Measurements from ENCODE around the gene TSPAN4.

Gene TSPAN4

DNA sequence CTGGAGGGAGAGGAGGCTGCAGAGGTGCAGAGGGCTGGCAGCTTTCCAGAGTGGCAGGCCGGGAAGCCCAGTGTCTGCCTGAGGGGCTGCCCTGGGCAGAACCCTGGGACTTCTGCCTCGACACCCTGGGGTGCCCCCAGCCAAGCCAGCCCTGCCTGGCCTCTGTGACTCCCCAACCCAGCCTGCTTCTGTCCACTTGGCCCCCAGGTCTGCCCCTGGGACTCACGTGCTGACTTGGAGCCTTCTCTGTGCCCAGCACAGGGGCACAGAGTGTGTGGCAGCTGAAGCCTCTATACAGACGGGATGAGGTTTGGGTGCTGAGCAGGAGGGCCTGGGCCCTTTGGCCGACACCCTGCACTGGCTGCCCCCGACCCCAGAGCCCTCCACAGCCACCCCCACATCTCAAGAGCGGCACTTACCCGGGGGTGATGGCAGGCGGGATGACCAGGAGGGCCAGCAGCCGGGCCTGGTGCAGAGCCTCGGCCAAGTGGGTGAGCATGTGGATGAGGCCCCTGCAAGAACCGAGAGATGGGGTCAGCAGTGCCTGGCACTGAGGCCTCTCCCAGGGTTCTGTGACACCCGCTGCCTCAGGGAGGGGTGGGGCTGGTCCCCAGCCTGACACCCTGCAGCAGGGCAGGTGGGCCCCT lies 50.5 kb downstream of the TSPAN4 start:
- DNase-seq: no peak

DNA sequence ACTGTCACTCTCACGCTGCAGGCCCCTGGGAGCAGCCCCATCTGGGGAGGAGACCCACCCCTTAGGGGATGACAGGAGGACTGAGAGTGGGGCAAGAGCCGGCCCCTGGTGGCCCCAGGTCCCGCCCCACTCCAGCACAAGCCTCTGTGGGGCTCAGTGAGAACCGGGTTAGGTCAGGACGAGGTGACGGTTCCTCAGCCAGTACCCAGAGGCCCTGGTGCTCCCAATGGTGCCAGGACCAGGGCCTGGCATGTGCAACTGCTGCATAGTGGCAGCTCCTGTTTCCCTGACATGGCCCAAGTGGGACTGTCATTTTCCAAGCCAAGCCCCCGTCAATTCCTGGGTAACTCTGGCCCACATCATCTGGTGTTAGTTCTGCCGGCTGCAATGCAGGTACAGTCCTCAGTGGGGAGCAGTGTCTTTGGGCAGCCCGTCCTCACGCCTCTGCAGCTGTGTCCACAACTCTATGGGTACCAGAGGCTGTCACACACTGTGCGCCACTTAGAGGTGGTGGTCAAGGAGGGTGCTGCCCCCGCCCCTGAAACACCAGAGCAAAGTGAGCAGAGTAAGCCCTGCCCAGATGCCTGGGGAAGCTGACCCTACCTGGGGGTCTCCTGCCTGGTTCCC lies 52.0 kb downstream of the TSPAN4 start:
- no peak for DNase-seq

DNA sequence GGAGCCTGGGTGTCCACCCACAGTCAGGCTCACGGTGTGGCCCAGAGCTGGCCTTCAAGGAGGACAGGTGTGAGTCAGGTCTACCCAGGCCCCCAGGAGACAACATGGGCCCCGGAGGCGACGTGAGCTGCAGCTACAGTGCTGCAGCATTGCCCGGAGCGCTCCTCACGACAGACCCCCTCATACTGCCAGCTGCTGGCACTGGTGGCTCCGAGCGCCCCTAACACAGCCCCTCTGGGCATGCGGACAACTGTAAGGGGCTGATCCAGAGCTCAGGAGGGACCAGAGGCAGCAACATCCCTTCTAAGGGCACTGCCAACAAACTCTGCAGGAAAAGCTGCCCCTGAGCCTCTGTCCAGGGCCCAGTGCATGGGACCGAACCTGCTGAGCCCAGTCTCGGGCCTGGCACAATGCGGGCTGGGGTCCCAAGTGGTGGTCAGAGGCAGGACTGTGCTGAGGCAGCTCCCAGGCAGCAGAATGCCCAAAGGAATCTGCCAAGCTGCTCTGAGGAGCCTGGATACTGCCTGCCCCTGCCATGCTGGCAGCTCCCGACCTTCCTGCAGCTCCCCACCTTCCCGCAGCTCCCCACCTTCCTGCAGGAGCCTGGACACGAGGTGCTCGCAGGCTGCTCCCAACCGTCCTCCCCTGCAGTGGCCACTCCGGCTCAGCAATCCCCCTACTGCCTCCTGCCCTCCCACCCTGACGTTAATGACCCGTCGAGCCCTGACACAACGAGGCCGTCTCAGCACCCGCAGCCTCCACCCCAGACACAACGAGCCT lies 52.9 kb downstream of the TSPAN4 start:
- no peak for DNase-seq

DNA sequence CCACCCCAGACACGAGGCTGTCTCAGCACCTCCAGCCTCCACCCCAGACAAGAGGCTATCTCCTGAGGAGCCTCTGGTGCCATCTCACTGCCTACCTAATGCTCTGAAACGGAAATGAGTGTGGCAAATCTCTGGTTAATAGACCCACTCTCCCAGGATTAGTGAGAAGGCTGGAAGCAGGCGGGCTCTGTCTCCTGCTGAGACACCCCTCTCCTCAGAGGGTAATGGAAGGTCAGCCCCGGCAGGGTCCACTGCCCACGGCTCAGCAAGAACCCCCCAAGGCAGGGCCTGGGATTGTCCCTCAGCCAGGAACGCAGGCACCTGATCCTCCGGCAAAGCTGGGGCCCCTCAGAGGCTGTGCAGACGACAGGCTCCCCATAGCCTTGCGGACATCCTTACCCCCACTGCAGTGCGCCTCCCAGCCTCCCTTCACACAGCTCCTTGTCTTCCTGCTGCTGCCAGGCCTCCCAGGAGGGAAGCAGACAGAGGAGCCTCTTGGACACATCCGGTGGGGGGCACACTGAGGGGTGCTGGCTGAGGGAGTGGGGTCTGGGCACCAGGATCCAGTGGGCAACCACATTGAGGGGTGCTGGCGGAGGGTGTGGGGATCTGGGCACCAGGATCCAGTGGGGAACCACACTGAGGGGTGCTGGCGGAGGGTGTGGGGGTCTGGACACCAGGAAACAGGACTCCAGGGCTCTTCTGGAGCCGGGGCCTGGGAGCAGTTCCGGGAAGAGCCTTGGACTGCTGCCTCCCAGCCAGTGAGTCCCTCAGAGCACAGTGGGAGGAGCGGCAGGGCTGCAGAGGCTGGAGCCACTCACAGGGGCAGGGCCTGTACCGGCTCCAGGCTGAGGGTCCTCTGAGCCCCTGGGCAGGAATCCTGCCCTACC lies 54.8 kb downstream of the TSPAN4 start:
- DNase-seq: no peak

DNA sequence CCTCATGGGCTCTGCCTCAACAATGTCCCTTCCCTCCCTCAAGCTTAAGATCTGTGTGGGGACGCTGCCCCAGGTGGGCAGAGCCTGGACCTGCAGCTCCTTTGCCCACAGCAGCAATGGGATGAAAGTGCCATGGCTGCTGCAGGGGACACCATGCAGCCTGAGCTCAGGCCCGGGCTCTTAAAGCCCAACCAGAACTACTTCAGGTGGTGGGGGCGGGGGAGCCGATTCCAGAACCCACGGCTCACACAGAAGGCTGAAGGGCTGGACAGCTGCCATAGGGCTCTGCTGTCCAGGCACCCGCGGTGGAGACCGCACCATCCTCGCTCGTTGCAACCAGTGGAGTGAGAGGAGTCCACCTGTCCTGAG lies 55.5 kb downstream of the TSPAN4 start:
- peak in 1 of 2 experiments; percentile 11 for DNase-seq

DNA sequence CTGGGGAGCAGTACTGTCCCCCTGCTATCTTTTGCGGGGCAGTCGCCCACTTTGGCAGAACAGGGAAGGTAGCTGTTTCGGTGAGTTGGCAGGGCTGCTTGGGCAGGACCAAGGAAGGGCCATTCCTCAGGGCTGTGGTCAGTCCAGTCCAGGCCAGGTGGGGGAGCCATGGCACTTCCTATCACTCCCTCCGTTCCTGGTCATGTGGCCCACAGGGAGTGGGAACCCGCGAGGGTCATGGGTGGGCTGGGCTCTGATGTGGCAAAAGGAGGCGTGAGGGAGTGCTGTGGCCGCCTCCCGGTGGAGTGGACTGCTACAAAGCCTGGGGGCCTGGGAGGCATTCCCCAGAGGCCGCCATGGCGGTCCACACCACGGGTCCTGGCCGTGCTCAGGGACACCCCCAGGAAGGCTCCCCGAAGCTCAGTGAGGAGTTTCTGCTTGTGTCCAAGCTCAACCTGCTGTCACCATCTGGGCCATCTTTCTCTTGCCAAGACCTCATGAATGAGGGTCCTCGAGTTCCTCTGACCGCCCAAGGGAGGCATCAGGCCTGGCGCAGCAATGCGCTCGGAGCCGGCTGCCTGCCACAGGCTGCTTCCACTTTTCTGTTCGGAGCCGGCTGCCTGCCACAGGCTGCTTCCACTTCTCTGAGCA lies 56.0 kb downstream of the TSPAN4 start:
- DNase-seq: no peak

DNA sequence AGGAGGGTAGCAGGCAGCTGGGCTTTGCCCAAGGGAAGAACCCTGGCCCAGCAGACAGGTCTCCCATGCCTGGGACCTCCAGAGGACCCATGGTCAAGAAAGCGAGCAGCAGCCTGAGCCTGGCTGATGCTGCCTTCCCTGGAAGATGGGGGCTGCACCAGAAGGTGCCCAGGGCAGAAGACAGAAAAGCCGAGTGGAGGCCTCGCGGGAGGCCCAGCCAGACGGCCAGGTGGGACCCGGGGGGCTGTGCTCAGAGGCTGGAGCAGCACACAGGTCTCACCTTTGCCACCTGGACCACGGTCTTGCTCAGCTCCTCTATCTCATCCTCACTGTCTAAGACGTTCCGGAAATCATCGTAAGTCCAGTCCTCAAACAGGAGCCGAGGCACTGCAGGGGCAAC lies 57.1 kb downstream of the TSPAN4 start:
- no peak for DNase-seq

DNA sequence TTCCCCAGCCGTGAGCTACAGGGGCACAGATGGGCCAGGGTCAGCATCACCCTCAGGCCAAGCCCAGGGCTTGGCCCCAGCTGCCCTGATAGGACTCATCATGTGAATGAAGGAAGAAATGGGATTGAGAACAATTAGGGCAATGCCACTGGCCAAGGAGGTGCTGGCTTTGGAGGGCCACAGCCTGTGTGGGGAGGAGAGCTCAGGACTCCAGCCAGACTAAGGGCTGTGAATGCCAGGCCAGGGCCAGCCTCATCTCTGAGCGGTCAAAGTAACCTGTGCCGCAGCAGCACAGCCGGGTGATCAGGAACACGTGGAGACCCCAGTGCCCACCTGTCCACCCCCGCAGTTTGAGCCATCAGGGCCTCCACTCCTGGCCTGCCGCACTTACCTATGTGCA lies 57.9 kb downstream of the TSPAN4 start:
- no peak for DNase-seq

DNA sequence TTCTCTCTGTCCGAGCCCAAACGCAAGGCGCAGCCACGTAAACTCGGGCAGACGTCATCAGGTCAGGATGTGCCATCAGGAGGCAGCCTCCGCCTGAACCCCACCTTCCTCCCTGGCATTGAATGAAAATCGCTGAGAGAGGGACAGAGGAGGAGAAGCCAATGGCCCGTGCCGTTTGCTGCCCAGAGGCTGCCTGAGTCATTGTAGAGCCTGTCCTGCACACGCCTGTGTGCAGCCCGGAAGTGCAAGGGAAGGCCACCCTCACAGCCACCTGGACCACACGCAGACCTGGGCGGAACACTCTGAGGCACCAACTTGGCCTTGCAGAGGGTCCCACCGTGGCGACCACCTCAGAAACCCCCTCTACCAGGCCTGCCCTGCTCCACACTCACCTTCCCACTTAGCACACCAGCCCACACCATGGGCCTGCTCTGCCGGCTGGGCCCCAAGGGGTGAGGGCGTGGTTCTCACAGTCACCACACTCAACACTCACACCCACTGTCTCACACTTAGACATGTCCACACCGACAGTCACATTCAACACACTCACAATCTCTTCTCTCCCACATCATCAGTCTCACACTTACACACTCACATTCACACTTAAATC lies 58.9 kb downstream of the TSPAN4 start:
- DNase-seq: no peak

DNA sequence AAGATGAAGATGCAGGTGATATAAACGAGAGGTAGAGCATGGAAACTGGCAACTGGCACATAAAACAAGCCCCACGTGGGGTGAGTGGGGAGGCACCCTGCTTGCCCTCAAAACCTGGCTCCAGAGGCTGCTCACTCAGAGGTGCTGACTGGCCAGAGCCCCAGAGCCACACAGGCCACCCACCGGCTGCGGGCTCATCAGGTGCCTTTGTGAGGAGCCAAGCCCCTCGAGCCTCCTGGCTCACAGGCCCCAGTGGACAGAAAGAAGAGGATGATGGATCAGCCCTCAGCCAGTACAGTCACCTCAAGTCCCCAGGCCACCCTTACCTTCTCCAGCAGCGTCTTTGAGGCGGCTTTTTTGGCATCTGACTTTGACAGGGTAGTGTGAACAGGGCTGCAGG lies 61.7 kb downstream of the TSPAN4 start:
- no peak for DNase-seq

DNA sequence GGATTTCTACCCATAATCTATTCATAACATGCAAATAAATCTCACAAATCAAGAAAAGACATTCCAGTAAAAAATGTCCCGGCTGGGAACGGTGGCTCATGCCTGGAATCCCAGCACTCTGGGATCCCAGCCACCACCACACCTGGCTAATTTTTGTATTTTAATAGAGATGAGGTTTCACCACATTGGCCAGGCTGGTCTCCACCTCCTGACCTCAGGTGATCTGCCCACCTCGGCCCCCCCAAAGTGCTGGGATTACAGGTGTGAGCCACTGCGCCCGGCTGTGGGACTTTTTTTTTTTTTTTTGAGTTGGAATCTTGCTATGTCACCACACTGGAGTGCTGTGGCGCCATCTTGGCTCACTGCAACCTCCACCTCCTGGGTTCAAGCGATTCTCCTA lies 63.3 kb downstream of the TSPAN4 start:
- DNase-seq: no peak

DNA sequence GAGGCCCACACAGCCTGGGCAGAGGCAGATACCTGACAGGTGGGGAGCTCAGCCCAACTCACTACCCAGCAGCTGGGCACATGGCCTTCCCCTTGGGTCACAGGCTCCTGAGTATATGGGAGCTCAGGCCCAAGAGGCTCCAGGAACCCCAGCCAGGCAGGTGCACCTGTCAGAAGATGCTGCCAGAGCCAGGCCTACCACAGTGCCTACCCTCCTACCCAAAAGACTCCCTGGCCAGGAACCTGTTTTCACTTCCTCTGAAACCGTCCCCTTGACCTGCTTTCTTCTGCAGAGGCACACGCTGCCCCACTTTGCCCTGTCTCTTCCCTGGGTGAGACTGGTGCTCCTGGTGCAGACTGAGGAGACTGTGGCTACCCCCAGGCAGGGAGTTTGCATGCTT lies 65.0 kb downstream of the TSPAN4 start:
- no peak for DNase-seq

DNA sequence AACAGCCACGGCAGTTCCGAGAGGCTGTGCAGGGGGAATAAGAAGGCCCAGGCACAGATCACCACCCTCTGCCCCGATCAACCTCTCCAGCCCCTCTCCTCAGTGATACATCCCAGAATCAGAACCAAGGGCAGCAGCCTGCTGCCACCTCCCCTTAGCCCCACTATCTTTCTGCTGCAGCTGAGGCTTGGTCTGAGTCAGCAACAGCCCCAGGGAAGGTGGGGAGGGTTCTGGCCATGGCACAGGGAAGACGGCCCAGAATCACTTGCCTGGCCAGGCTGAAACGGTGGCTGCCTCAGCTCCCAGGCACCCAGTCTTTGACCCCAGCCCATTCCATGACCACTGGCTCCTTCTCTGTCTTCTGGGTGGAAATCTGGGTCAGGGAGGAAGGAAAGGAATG lies 65.6 kb downstream of the TSPAN4 start:
- DNase-seq: no peak

DNA sequence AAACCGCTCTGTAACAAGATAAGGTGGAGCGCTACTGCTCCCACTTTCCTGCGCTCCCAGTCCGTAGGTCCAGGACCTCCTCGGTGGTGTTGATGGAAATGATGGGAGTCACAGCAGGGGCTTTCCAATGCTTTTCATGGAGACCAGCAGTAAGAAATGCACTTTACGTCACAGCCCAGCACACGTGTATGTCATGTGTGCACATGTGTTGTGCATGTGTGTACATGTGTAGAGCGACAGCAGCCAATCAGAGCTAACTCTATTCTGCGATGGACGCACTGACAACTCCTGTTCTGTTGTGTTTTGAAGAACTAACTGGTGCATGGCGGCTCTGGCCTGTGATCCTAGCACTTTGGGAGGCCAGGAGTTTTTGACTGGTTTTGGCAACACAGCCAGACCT lies 66.8 kb downstream of the TSPAN4 start:
- no peak for DNase-seq

DNA sequence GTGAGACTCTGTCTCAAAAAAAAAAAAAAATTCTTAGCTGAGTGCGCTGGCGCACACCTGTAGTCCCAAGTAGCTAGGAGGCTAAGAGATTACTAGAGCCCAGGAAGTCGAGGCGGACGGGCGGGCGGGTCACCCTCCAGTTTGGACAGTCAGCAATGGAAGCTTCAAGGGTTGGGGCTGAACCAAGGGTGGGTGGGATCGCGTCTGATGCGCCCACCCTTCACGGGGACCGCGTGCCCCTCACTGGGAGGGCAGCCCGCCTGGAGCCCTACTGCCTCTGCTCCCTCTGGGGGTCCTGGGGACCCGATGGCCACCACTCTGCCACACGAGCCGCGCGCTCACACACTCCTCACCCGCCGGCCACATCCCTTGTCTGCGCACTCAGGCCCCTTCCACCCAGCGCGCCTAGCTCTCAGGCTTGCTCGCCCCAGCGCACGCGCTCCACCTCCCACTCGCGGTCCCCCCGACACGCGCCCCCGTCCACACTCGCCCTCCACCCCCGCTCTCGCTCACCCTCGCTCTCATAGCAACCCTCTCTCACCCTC lies 67.5 kb downstream of the TSPAN4 start:
- no peak for DNase-seq

DNA sequence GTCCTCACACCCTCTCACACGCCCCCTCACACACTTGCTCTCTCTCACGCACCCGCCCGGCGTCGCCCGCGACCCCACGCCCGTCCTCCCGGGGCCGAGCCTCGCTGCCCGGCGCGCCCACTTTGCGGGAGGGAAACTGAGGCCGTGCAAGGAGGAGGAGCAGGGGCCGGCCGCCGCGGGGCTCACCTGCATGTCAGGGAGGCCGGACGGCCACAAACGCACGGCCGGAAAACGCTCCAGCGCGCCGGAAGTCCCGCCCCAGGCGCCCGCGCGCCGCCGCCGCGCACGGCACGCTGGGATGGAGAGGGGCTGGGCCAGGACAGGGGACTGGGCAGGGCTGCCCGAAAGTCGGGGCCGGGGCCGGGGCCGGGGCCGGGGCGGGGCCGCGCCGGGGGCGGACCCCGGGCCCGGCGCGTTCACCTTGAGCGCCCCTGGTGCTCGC lies 68.0 kb downstream of the TSPAN4 start, which contains the start of gene CHID1:
CHID1 (minus strand) TSS at position 222 of the 442 bp plus-strand sequence. CDS start 5,994 bp downstream, outside the sequence.
- DNase-seq: peak; percentile 64 to 74

DNA sequence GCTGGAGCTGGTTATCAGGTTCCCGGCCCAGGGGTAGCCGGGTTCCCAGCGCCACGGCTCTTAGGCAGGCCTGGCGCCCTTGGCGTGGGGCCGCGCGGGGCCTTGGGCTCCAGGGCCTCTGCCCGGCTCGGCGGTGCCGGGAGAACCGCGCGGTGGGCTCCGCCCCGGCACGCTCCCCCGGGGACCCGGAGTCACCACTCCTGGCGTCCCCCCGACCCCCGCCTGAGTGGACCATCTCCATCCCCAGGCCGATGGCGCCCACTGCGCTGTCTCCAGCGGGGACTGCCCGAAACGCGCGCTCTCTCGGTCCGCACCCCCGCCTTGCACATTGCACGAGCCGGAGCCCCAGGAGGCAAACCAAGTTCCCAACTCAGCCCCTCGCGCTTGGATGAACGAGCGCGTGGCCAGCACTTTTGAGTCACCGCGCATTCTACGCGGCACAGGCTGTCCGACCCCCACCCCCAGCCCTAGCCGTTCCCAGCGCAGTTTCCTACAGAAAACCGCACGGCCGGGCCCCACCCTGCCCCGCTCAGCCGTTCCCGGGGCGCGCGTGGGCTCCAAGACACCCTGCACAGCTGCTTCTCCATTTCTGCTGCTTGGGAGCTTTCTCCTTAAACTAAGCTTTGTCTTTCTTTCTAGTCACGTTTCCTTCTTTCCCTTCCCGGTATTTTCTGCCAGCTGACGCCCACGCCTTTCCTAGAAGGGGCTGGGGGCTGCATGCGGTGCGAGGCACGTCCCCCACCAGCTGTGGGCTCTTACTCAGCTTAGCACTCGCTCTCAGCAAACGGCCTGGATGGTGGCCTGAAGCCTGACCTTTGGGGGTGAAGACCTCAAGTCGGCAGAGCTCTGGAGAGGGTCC lies 68.6 kb downstream of the TSPAN4 start:
- peak in 1 of 2 experiments; percentile 42 for DNase-seq

DNA sequence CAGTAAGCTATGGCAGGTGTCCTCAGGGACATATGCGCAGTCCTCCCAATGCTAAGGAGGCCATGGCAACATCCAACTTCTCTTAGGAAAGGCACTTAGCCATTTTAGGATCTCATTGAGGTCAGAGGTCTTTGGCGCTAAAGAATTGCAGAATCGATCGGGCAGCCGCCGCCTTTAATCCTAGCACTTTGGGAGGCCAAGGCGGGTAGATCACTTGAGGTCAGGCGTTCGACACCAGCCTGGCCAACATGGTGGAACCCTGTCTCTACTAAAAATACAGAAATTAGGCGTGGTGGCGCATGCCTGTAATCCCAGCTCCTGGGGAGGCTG lies 69.2 kb downstream of the TSPAN4 start:
- no peak for DNase-seq

DNA sequence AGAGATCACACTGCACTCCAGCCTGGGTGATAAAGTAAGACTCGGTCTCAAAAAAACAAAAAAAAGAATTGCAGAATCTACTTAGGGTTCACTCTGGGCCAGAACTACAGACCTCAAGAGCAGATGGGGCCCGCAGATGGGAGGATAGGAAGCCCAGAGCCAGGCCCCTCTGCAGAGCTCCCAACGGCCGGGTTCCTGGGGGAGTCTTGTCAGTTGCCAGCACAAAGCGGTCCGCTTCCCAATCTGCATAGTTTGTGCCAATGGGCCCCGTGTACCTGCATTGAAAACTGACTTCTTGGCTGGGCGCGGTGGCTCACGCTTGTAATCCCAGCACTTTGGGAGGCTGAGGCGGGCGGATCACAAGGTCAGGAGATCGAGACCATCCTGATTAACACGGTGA lies 69.6 kb downstream of the TSPAN4 start:
- no peak for DNase-seq

DNA sequence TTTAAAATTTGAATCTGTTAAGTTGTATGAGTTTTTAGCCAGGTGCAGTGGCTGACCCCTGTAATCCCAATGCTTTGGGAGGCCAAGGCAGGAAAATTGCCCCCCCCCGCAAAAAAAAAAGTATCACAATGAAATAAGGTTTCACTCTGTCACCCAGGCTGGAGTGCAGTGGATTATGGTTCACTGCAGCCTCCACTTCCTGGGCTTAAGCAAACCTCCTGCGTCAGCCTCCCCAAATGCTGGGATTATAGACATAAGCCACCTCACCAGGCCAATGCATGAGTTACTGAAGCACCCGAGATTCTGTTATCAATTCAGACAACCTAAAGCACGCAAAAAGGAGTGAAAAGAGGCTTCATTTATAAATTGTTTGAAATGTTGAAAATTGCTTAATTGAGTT lies 70.4 kb downstream of the TSPAN4 start:
- DNase-seq: no peak

DNA sequence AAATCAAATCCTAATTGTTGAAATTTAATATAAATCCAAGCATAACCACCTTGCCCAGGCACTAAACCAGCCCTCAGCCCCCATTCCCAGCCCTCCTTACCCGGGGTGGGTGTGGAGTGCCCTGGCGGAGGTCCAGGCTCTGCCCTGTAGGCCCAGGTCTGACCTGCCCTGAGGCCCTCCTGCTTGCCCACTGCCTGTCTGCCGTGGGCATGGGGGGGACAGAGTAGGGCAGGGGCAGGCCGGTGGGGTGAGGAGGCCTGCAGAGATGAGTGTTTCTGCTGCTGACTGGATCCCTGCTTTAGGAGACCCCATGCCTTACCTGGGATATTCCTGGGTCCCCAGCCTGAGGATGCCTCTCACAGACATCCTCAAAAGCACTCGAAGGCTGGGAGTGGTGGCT lies 71.6 kb downstream of the TSPAN4 start:
- no peak for DNase-seq

Measured in AML-193 (cell line).